Peyer's patch (tissue), 4 donors: ENCODE measurements around the gene CIAO2A.

ENCODE experiments used
- POLR2A ChIP-seq, 2 donors: fragments of 450-650 bp; IDR thresholded peaks; one replicate each; pipeline ENCODE4 v1.5.1; 2017; ENCODE audit warnings: antibody characterized with exemption in 2 of 2, mild to moderate bottlenecking in 2 of 2, moderate library complexity in 2 of 2
- TF ChIP-seq, protein P1 (sequence below), 6 experiments: fragments of 450-650 bp in 4 of 6; fragments of 200-600 bp in 2 of 6; sonication (generic) in 1 of 6; IDR thresholded peaks; one replicate each; pipeline ENCODE4 v1.5.1; 2017 to 2019; ENCODE audit warnings: antibody characterized with exemption in 6 of 6, mild to moderate bottlenecking in 3 of 6, moderate library complexity in 1 of 6

DNA sequence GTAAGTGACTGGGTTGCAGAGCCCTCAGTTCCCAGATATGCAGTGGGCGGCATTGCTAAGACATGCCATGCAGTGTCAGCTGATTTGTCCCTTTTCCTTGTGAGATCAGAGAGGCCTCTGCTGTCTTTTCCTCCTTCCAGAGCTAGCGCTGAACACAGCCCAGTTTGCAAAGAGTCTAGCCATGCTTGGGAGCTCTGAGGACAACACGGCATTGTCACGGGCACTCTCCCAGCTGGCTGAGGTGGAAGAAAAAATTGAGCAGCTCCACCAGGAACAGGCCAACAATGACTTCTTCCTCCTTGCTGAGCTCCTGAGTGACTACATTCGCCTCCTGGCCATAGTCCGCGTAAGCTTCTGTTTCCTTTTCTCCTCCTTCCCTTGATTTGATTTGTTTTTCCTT is 37.9 kb upstream of the CIAO2A start:
- TF ChIP-seq, protein P1, sequence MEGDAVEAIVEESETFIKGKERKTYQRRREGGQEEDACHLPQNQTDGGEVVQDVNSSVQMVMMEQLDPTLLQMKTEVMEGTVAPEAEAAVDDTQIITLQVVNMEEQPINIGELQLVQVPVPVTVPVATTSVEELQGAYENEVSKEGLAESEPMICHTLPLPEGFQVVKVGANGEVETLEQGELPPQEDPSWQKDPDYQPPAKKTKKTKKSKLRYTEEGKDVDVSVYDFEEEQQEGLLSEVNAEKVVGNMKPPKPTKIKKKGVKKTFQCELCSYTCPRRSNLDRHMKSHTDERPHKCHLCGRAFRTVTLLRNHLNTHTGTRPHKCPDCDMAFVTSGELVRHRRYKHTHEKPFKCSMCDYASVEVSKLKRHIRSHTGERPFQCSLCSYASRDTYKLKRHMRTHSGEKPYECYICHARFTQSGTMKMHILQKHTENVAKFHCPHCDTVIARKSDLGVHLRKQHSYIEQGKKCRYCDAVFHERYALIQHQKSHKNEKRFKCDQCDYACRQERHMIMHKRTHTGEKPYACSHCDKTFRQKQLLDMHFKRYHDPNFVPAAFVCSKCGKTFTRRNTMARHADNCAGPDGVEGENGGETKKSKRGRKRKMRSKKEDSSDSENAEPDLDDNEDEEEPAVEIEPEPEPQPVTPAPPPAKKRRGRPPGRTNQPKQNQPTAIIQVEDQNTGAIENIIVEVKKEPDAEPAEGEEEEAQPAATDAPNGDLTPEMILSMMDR (IDR thresholded peaks at IDR 0.05), result no peak
- TF ChIP-seq POLR2A (IDR thresholded peaks at IDR 0.05), result no peak
